HFFc6 (cell line): ENCODE measurements around the gene KRTAP20-2. TPM values are rescaled to one million over a fixed set of nuclear protein-coding genes. Genes with fewer than 3 reads are reported as not detected.

Source experiments
- DNase-seq: peaks from one replicate; pipeline ENCODE4 v3.0.0-alpha.2; 2018
- H3K27ac Mint-ChIP-seq: 2 replicates; pipeline ENCODE4 v1.8.0; 2020; ENCODE audit warnings: mild to moderate bottlenecking, mixed read lengths
- H3K27me3 Mint-ChIP-seq: 2 replicates; pipeline ENCODE4 v1.8.0; 2021; ENCODE audit warnings: mild to moderate bottlenecking, moderate library complexity, mixed read lengths; ENCODE audit not compliant: insufficient read depth
- H3K36me3 Mint-ChIP-seq: 2 replicates; pipeline ENCODE4 v1.8.0; 2021; ENCODE audit warnings: low read depth, mixed read lengths
- H3K4me1 Mint-ChIP-seq: 2 replicates; pipeline ENCODE4 v1.8.0; 2020; ENCODE audit warnings: low read depth, mixed read lengths
- H3K4me3 Mint-ChIP-seq: 2 replicates; pipeline ENCODE4 v1.8.0; 2020; ENCODE audit warnings: mild to moderate bottlenecking, moderate library complexity, mixed read lengths
- H3K9me3 Mint-ChIP-seq: 2 replicates; pipeline ENCODE4 v1.8.0; 2020; ENCODE audit warnings: mild to moderate bottlenecking, mixed read lengths
- CTCF ChIP-seq: fragments of 200-600 bp; sonication (generic); IDR thresholded peaks from 2 replicates; pipeline ENCODE4 v1.5.0; 2021; ENCODE audit warnings: antibody characterized with exemption, mild to moderate bottlenecking
- total RNA-seq, 6 experiments: library from RNA; stranded (reverse); fragmentation: NEBNext Ultra II Directional; extraction: Animal tissue kit (Norgen Biotek cat#: 25700); gene quantifications; 2 replicates in 1 of 6; 3 replicates in 5 of 6; pipeline ENCODE4 v1.2.3, GENCODE V29; 2021

Gene KRTAP20-2
- total RNA-seq, 6 experiments from 2014 or later, result not detected

GRCh38 chr21:30629200-30629599 is 5.8 kb upstream of the KRTAP20-2 start:
- Mint-ChIP-seq H3K27ac (no peak overlapping the region), H3K4me1 (no peaks in the 10 kb centered on the region), H3K36me3 (peaks cover 11% of the 10 kb centered on the region), H3K9me3 (peaks cover 65% of the 10 kb centered on the region), H3K27me3 (peaks cover 1% of the 10 kb centered on the region; the same call in 1 of the 2 replicates), H3K4me3 (no peak overlapping the region)
- TF ChIP-seq CTCF, result no peak
- DNase-seq, result no peak

- no peak overlapping the region for H3K4me3 Mint-ChIP-seq
- peaks cover 53% of the 10 kb centered on the region for H3K9me3 Mint-ChIP-seq
- no peaks in the 10 kb centered on the region for H3K27me3 Mint-ChIP-seq
- no peak for DNase-seq
- H3K4me1 Mint-ChIP-seq, result no peaks in the 10 kb centered on the region
- H3K27ac Mint-ChIP-seq, result no peak overlapping the region
- no peaks in the 10 kb centered on the region for H3K36me3 Mint-ChIP-seq
- TF ChIP-seq CTCF, result no peak
Measured at GRCh38 chr21:30638686-30639085, 3.7 kb downstream of the KRTAP20-2 start.

GRCh38 chr21:30642564-30642963 is 7.6 kb downstream of the KRTAP20-2 start, which contains the start of gene KRTAP20-3:
Gene KRTAP20-3, plus strand, starts transcription at chr21:30642864.
- no peak within 1 kb of the TSS for H3K27ac Mint-ChIP-seq
- H3K27me3 Mint-ChIP-seq, result no peaks in the 10 kb centered on the region; the same call in 1 of the 2 replicates
- no peak for DNase-seq
- no peaks in the 10 kb centered on the region for H3K4me1 Mint-ChIP-seq
- no peak within 1 kb of the TSS for H3K4me3 Mint-ChIP-seq
- peaks cover 70% of the 10 kb centered on the region for H3K9me3 Mint-ChIP-seq
- TF ChIP-seq CTCF, result no peak
- no peaks in the 10 kb centered on the region for H3K36me3 Mint-ChIP-seq

- H3K4me3 Mint-ChIP-seq, result no peak overlapping the region
- H3K4me1 Mint-ChIP-seq, result no peaks in the 10 kb centered on the region
- H3K27me3 Mint-ChIP-seq, result no peaks in the 10 kb centered on the region; the same call in 1 of the 2 replicates
- no peak for DNase-seq
- no peaks in the 10 kb centered on the region; the same call in 1 of the 2 replicates for H3K36me3 Mint-ChIP-seq
- no peak for TF ChIP-seq CTCF
- H3K9me3 Mint-ChIP-seq, result peaks cover 74% of the 10 kb centered on the region
- no peak overlapping the region for H3K27ac Mint-ChIP-seq
Measured at GRCh38 chr21:30646904-30647414, 12.0 kb downstream of the KRTAP20-2 start.

GRCh38 chr21:30652891-30653290 is 17.9 kb downstream of the KRTAP20-2 start:
- no peaks in the 10 kb centered on the region for H3K27me3 Mint-ChIP-seq
- H3K36me3 Mint-ChIP-seq, result no peaks in the 10 kb centered on the region; the same call in 1 of the 2 replicates
- no peak overlapping the region for H3K4me3 Mint-ChIP-seq
- H3K27ac Mint-ChIP-seq, result no peak overlapping the region
- H3K4me1 Mint-ChIP-seq, result no peaks in the 10 kb centered on the region
- peaks cover 61% of the 10 kb centered on the region for H3K9me3 Mint-ChIP-seq
- no peak for TF ChIP-seq CTCF
- no peak for DNase-seq
